HG03280 (cell line): ENCODE data around the gene CTSW.
"Not testable (repeated sequence)": the region's sequence is repeated elsewhere in the genome, so short reads cannot be mapped to it uniquely, and the experiment has no call there.

Source experiments
- ATAC-seq: cut with Tn5 transposase; IDR thresholded peaks from one replicate; pipeline ENCODE4 v1.9.1; 2021; ENCODE audit warnings: mild to moderate bottlenecking, moderate library complexity; ENCODE audit not compliant: unreplicated experiment

The CTSW gene

DNA sequence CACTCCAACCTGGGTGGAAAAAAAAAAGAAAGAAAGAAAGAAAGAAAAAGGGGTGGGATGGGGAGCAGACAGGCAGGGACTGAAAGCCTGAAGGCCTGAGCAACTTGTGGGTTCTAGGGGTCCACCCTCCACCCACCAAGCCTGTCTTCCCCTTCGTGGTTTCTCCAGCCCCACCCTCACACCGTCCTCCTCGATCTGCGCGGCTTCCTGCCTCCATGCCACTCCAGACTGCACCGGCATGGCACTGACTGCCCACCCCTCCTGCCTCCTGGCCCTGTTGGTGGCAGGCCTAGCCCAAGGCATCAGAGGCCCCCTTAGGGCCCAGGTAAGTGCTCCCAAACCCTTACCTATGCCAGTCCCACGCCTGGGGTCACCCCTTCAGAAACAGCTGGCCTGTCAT, at the start of gene CTSW:
Gene CTSW, plus strand, starts transcription at position 221 of the 400 bp plus-strand sequence. Its CDS starts 18 bp downstream, at position 239.
- no peak for ATAC-seq

DNA sequence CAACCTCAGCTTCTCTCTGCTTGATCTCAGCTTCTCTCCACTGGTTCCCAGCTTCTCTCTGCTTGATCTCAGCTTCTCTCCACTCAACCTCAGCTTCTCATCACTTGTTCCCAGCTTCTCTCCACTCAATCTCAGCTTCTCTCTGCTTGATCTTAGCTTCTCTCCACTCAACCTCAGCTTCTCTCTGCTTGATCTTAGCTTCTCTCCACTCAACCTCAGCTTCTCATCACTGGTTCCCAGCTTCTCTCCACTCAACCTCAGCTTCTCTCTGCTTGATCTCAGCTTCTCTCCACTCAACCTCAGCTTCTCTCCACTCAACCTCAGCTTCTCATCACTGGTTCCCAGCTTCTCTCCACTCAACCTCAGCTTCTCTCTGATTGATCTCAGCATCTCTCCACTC, 47.4 kb upstream of the CTSW start:
- ATAC-seq = not testable (repeated sequence)

- peak; percentile 91 for ATAC-seq
Measured at GRCh38 chr11:65833297-65834030, 46.2 kb upstream of the CTSW start, which contains the start of gene SNX32. Gene SNX32, plus strand, starts transcription at chr11:65833963. Its CDS starts 103 bp downstream, at chr11:65834066.

- ATAC-seq = no peak
Measured at GRCh38 chr11:65834202-65834601, 45.4 kb upstream of the CTSW start.

- ATAC-seq = no peak
Measured at GRCh38 chr11:65842144-65842543, 37.5 kb upstream of the CTSW start.

GRCh38 chr11:65843811-65844210, 35.8 kb upstream of the CTSW start:
- ATAC-seq = no peak

GRCh38 chr11:65844231-65844872, 35.3 kb upstream of the CTSW start:
- ATAC-seq = no peak

GRCh38 chr11:65847746-65848145, 31.9 kb upstream of the CTSW start:
- no peak for ATAC-seq

- ATAC-seq = not testable (repeated sequence)
Measured at GRCh38 chr11:65848693-65849092, 30.9 kb upstream of the CTSW start.

GRCh38 chr11:65849366-65849765, 30.3 kb upstream of the CTSW start:
- no peak for ATAC-seq

DNA sequence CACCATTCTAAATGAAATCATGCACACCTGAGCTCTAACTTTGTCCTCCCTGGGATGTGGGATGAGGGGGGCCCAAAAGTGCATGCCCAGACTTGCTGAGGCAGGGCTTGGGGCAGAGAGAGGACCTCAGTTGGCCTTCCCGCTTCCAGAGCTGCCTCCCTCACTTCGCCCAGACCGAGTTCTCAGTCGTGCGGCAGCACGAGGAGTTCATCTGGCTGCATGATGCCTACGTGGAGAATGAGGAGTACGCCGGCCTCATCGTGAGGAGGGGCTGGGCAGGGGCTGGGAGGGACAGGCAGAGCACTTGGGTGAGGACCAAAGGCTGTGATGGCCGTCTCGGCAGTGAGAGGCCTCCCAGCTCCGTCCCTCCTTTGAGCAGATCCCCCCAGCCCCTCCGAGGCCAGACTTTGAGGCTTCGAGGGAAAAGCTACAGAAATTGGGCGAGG, 29.8 kb upstream of the CTSW start:
- ATAC-seq = no peak

DNA sequence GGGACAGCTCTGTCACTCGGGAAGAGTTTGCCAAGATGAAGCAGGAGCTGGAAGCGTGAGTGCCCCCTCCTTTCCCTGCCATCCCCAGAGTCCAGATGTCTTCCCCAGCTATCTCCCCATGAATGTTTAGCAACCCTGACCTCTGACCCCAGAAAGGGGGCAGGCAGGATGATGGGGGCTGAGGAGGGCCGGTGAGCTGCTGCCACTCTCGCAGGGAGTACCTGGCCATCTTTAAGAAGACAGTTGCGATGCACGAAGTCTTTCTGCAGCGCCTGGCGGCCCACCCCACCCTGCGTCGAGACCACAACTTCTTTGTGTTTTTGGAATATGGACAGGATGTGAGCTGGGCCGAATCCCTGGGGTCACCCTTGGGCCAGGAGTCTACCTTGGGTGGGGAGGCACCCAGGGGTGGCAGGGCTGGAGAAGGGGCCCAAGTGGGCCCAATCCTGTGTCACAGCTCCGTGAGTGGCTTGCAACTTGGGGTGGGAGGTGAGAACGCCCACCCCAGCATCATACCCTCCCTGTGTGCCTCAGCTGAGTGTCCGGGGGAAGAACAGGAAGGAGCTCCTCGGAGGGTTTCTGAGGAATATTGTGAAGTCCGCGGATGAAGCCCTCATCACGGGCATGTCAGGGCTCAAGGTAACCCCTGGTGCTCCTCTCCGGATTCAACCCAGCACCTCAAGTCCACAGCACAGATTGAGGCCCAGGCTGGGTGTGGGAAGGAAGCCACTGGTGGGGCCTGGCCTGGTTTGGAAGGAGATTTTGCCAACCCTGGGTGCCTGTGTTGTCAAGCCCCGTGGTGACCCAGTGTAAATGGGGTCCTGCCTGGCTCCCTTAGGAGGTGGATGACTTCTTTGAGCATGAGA, 29.2 kb upstream of the CTSW start:
- ATAC-seq = no peak

DNA sequence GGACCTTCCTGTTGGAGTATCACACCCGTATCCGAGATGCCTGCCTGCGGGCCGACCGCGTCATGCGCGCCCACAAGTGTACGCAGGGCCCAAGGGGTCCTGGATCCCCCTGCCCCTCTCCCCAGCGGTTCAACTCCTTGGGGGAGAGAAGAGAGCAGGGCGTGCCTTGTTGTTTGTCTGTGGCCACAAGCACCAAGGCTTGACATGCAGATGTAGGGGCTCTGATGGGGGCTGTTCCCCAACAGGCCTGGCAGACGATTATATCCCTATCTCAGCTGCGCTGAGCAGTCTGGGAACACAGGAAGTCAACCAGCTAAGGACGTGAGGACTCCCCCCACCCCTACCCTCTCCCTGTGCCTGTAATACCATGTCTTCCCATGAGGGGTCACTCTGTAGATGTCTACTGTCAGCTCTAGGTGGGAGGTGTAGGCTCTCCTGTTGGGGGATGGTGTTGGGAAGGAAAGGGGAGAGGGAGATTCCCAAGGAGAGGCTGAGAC, 28.5 kb upstream of the CTSW start:
- no peak for ATAC-seq

GRCh38 chr11:65851811-65852507, 27.7 kb upstream of the CTSW start:
- ATAC-seq = no peak

DNA sequence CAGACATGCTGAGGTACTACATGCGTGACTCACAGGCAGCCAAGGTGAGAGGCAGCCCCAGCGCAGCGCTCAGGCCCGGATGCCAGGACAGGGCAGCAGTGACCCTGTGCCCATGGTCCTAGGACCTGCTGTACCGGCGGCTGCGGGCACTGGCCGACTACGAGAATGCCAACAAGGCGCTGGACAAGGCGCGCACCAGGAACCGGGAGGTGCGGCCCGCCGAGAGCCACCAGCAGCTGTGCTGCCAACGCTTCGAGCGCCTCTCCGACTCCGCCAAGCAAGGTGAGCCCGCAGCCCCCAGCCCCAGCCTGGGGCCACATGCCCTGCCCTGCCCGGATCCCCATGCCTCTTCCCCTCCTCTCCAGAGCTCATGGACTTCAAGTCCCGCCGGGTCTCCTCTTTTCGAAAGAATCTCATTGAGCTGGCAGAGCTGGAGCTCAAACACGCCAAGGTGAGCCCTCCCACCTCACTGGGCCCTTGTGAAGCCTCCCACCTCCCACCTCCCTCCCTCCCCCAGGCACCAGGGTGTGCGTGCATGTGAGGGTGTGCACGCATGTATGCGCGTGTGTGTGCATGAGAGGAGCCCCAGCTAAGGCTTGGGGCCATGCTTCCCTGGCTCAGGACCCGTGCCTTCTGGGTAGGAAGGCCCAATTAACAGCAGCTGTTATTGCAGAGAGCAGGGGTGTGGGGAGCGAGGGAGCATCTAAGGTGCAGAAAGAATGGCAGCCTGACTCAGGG, 27.0 kb upstream of the CTSW start:
- ATAC-seq = no peak

DNA sequence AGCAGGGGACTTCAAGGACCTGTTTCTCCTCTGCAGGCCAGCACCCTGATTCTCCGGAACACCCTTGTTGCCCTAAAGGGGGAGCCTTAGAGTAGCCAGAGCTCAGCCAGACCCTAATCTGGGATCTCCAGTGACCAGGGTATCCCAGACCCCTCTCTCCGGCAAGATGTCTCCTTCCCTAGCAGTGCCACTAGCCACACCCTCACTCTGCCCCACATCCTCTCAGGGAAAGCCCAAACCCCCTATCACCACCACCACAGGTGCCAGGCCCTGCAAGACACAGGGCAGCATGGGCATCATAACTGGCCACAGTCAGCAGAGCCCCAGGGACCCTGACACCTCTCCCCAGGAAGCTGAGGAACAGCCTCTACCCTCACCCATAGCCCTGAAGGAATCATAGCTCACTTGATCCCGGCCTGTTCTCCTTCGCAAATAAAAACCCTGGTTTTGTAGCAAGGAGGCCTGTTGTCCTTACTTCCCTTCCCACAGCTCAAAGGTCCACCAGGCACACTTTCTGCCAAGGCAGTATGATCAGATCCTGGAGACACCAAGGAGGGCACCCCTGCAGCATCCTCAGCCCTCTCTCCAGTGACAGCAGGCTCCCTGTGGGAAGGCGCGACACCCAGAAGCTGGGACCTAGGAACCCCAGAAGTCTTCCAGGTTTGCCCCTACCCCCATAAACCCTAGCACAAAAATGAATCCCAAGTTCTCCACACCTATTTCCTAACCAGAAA, 26.2 kb upstream of the CTSW start:
- no peak for ATAC-seq

- ATAC-seq = no peak
Measured at GRCh38 chr11:65854161-65854592, 25.5 kb upstream of the CTSW start.

GRCh38 chr11:65854852-65855837, 24.5 kb upstream of the CTSW start:
- ATAC-seq = no peak
